GM19372 (cell line): ENCODE measurements around the gene STXBP6.
"Not testable (repeated sequence)": the region's sequence is repeated elsewhere in the genome, so short reads cannot be mapped to it uniquely, and the experiment has no call there.

Experiments used
- ATAC-seq: cut with Tn5 transposase; IDR thresholded peaks from one replicate; pipeline ENCODE4 v1.9.1; 2021; ENCODE audit warnings: mild to moderate bottlenecking, low read depth, moderate library complexity; ENCODE audit not compliant: unreplicated experiment

STXBP6 gene

DNA sequence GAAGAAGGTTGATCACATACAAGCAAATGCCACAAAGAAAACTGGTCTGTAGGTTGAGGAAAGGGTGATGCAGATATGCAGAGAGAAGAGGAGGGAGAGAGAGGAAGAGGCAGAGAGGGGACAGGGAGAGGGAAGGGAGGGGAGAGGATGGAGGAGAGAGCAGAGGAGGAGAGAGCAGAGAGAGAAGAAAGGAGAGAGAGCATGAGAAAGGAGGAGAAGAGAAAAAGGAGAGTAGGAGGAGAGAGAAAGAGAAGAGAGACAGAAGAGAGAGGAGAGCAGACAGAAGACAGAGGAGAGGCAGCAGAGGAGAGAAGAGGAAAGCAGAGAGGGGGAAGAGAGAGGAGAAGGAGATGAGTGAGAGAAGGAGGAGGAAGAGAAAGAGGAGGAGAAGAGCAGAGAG, 59.2 kb downstream of the STXBP6 start:
- ATAC-seq: no peak

GRCh38 chr14:24990050-24990449, 59.9 kb downstream of the STXBP6 start:
- ATAC-seq: no peak

DNA sequence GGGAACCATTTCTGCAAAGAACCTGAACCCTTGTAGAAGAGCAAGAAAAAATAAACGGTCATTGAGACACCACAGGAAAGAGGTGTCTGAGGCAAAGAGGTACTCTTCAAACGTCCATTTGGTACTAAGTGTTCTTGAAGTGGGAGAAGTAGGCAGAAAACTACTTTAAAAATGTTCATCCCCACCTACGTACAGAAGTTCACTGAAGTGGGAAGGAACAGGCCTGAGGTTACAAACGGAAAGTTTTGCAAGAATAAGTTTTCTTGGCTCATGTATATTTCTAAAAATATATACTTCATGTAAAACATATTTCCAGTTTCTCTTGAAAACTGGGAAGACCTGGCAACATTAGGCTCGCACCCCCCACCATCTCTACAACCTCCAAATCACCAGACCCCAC, 61.2 kb downstream of the STXBP6 start:
- no peak for ATAC-seq

- no peak for ATAC-seq
Observed at GRCh38 chr14:24986206-24986893, 63.6 kb downstream of the STXBP6 start.

GRCh38 chr14:24984846-24985589, 64.9 kb downstream of the STXBP6 start:
- no peak for ATAC-seq

DNA sequence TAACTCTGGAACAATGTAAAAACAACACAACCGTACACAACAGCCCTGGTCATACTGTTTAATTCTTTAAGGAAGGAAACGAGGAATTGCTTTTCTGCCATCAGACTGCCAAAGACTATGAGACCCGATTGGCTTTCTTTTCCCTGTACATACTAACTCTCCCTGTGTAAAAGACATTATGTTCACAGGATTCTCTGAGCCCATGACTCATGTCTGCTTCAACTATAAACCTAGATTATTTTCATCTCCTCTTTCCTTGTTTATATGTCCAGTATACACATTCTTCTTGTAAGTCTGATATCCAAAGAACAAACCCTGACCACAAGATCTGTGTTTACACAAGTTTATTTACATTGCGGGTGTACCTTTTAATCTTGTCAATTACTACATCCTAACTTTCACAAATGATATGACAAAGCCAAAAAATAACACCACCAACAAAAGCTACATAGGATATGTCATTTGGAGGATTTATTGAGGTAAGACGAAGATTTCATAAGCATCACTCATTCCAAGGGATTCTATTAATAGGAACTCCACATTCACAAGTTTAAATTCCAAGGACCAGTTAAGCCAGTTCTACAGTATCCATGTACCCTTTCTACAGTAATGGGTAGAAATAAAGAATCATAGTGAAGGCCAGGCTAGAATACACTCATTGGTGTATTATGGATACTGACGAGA, 67.3 kb downstream of the STXBP6 start:
- ATAC-seq: no peak

DNA sequence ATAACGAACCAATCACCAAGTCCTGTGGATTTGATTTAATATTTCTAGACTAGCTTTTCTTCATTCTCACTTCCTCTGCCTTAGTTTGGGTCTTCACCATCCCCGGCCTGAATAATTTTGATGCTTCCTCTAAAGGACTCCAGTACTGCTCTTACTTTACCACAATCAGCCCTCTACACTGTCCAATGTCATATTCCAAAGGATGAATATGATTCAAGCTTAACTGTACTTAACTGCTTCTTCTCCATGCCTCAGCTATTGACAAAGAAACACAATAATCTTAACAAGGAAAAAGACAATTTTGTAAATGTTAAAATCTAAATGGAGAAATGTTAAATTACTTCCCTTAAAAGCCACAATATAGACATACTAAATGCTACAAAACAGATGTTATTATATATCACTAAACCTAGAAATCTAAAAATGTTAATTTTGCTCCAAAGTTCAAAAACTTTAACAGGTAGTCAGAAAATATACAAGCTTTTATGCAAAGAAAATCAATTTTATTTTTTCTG, 70.2 kb downstream of the STXBP6 start:
- ATAC-seq: no peak

DNA sequence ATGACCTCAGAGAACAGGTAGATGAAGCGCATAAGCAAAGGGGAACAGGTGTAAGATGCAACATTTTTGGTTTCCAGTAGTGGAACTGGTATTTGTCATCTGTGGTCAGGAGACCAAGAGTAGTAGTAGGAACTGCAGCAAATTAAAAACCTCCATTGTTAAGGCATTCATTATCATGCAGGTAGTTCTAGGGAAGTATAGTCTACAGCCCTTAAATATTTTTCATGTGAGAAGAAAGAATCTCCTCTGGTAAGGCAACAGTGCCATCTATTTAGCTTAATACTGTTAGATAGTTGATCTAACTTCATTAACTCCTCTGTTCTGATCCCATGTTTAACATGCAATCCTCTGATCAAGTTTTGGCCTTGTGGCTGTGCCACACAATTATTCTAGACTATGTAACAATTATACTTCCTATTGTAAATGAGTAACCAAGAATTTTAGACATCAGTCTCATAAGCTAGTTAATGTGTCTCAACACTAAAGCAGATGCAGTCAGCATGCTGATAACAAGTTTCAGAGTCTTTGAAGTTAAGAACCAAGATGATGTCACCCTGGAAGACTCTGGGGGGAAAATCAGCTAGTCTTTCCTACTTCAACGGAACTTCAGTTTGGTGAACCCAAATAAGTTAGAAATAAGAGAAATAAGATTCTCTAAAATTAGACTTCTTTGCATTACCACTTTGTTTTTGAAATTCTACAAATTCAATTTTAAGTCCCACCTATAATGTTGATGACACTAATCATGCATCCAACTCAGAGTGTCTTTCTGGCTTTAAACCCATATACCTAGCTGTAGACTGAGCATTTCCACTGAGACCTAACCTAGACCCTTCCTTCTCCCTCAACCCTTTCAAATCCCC, 70.9 kb downstream of the STXBP6 start:
- ATAC-seq: peak; percentile 83

GRCh38 chr14:24976602-24977001, 73.3 kb downstream of the STXBP6 start:
- ATAC-seq: no peak

DNA sequence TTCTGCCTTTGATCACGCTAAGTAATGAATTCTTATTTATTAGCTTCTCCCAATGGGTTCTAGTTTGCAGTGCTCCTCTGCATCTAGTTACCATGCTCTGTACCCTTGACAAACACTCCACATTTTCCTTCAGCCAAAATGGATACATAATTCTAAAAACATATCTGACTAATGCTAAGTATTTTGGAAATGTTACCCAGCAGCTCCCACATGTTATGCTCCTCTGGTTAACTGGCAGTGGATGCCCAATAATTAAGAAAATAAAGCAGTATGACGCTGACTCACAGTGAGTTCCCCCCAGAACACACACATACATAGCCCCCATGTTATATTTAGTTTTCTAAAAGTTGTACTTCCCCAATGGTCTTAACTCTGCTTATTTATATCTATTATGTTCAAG, 74.6 kb downstream of the STXBP6 start:
- ATAC-seq: no peak

- ATAC-seq: no peak
Observed at GRCh38 chr14:24974591-24975374, 75.2 kb downstream of the STXBP6 start.

DNA sequence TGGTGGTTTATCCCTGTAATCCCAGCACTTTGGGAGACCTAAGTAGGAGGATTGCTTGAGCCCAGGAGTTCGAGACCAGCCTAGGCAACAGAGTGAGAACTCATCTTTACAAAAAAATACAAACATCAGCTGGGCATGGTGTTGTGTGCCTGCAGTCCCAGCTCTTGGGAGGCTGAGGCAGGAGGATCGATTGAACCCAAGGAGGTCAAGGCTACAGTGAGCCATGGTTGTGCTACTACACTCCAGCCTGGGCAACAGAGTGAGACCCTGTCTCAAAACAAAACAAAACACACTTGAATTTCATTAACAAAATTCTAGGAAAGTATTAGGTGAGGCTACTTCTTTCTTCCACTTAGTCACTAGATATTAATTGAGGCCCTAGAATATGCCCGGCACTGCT, 77.1 kb downstream of the STXBP6 start:
- no peak for ATAC-seq

DNA sequence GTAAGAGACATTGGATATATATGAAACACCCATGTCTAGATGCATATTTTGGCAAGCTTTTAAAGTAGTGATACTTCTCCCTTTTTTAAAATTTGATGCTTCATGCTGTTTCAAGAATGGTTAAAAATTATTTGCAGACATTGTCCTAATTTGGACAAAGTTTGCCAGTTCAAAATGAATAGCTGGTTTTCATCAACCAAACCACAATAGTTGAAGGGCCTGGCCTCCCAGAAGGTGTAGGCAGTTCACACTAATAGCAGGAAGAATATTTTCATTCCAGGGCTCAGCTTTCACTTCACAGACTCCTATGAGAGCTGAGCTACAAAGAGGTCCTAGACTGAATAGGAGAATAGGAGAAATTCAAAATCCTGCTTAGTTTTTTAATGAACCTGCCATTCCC, 78.7 kb downstream of the STXBP6 start:
- no peak for ATAC-seq

- ATAC-seq: no peak
Observed at GRCh38 chr14:24966579-24966964, 83.4 kb downstream of the STXBP6 start.

DNA sequence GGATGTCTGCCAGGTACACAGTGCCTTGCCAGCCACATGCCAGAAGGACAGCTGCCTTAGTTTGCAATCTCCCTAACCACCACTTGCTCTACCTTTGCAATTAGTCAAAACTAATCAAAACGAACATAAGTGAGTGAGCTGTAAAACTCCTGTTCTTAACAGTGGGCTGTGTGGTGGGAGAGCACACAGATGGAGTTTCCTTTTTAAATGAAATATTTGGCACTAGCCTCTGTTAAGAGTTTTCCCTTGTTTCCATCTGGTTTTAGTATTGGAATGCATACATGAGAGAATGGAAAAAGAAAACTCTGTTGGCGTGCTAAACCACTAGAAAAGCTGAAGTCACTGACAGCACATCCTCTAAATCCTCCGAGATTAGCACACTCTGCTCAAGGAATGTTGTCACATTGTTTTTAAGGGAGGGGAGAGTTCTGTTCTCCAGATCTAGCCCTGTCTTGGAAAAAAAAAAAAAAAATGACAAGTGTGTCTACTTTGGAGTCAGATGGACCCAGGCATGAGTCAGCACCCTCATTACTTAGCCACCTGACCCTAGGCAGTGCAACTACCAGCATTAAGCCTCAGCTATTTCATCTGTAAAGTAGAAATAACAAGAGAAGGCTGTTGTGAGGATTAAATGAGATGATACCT, 83.9 kb downstream of the STXBP6 start:
- no peak for ATAC-seq

DNA sequence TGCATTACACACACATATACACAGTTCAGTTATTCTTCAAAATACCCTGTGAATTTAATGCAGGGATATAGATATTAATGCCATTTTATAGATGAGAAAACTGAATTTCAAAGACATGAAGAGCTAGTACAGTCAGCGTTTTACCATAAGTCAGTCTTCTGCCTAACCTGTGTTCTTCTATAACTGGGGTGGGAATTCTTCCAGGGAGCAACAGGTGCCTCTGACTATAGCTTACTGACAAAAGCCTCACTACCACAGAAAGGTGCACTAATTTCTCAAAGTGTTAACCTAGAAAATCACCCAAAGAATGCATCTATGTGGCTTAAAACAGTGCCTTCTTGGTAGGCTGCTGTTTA, 84.4 kb downstream of the STXBP6 start:
- no peak for ATAC-seq

DNA sequence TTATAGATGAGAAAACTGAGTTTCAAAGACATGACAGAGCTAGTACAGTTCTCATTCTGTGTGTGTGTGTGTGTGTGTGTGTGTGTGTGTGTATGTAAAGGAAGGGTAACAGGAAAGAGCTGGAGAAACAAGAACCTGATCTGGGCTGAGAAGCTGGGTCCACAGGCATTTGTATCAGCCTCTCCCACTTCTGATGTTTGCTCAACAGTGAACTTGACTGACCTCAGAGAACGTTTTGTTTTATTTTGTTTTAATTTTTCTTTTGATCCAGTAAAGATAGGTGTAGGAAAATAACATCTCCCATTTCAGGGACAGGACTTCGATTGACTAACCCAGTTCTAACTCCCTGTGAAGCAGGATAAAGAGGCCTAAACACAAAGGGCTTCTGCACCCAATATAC, 85.4 kb downstream of the STXBP6 start:
- ATAC-seq: no peak

DNA sequence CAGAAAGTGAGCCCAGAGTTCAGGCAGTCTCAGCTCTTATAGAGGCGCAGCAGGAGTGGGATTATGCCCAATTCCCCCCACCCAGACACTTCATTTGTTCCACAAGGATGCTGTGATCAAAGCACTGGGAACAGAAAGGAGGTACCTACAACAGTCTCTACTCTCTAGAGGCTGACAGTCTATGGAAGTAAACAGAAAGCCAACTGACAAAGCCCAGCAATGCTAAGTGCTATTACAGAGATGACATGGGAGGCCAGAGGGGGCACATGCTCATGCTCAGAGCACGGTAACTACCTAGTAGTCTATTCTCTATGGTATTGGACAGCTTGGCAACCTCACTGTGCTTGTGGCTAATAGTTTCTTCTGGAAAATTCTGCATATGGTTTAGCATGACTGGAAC, 85.9 kb downstream of the STXBP6 start:
- no peak for ATAC-seq

- not testable (repeated sequence) for ATAC-seq
Observed at GRCh38 chr14:24962118-24962517, 87.8 kb downstream of the STXBP6 start.
